GM19328 (cell line): ENCODE measurements around the gene RAB11FIP5.

ENCODE experiments used
- ATAC-seq: cut with Tn5 transposase; IDR thresholded peaks from one replicate; pipeline ENCODE4 v1.9.1; 2021; ENCODE audit warnings: mild to moderate bottlenecking, moderate library complexity; ENCODE audit not compliant: unreplicated experiment

Gene RAB11FIP5

GRCh38 chr2:73088211-73088610, 24.5 kb downstream of the RAB11FIP5 start:
- ATAC-seq, result no peak

DNA sequence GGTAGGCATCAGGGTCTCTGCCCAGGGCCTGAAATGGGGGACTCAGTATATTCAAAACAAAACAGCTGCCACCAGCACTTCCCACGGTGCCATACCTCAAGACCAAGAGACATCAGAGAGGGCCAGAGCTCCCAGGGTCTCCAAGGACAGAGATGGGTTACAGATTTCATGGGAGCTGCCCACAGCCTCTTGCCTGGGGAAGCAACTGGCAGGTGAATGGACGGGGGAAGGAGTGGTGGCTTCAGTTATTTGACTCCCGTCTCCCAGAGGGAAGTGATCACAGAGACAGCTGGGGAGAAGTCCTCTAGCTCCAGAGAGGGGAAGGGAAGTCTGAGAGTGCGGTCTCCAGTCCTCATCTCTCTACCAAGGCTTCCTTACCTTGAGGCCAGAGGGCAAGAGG, 25.4 kb downstream of the RAB11FIP5 start:
- no peak for ATAC-seq

- no peak for ATAC-seq
Observed at GRCh38 chr2:73085691-73086090, 27.1 kb downstream of the RAB11FIP5 start.

DNA sequence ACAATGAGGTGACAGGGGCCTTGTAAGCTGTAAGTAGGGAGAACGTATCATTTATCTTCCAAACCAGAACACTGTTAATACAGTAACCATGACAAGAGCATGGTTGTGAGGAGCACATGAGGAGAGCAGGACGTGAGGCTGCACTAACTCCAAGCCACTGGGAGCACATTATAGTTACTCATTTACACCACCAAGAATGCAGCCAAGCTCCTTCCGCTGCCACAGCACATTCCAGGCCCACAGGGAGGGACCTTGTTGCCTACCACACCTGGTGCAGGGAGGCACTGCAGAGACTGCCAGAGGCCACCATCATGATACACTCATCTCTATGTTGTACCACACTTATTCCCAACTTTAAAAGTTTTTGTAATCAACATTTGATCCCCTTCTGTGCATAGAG, 27.8 kb downstream of the RAB11FIP5 start:
- no peak for ATAC-seq

DNA sequence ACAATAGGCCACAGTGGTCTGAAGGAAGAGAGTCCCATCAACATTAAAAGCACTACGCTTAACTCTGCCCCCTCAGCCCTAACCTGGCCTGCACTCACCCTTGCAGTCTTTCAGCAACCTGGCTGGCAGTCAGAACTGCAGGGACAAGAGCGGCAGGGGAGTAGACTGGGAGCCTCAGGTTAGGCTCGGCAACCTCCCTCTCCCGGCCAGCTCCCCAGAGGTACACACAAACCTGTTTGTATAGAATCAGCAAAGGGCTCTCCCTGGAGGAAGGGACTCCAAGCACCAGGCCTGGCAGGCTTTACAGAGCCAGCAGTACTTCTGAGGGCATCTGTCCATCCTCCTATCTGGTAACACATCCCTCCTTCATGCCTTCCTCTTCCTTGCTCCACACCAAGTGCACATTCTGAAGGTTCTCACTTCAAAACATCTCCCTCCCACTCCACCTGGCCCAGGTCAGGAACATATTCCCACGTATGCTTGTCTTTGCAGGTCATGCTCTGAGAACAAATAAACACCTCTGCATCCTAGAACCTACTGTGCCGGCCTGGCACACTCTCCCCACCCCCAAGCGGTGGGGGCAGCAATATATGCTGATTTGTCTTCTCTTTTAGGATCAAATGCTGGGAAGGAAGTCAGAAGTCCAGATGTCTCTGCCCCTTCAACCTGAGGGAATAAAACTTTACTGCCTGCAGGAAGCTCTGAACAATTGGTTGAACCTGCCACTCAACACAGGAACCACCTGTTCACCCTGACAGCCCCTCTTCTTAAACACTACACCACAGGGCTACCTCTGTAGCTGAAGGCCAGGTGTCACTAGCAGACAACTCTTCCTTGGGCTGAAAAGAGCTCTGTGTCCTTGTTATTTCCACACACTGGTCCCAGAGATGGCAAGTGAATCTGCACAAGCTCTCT, 28.6 kb downstream of the RAB11FIP5 start:
- no peak for ATAC-seq

GRCh38 chr2:73082523-73083410, 30.0 kb downstream of the RAB11FIP5 start:
- no peak for ATAC-seq

DNA sequence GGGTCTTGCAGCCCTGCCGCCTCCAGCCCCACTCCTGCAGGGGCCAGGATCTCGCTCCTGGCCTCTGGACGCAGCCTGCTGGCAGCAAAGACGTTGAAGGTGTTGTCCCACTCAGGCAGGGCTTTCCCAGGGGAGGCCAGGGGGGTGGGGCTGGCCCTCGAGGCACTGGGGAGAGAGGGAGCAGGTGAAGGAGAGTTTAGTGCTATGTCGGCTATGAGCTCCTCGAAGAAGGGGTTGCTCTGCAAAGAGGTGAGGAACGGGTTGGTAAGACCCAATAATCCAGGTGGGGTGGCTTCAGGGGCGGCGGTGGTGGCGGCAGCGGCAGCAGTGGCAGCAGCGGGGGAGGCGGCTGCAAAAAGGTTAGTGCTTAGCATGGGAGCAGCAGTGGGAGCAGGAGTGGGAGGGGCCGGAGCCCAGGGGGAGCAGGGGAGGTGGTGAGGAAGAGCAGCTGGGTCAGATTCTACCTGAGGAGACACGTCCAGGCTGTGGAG, 31.5 kb downstream of the RAB11FIP5 start:
- no peak for ATAC-seq

DNA sequence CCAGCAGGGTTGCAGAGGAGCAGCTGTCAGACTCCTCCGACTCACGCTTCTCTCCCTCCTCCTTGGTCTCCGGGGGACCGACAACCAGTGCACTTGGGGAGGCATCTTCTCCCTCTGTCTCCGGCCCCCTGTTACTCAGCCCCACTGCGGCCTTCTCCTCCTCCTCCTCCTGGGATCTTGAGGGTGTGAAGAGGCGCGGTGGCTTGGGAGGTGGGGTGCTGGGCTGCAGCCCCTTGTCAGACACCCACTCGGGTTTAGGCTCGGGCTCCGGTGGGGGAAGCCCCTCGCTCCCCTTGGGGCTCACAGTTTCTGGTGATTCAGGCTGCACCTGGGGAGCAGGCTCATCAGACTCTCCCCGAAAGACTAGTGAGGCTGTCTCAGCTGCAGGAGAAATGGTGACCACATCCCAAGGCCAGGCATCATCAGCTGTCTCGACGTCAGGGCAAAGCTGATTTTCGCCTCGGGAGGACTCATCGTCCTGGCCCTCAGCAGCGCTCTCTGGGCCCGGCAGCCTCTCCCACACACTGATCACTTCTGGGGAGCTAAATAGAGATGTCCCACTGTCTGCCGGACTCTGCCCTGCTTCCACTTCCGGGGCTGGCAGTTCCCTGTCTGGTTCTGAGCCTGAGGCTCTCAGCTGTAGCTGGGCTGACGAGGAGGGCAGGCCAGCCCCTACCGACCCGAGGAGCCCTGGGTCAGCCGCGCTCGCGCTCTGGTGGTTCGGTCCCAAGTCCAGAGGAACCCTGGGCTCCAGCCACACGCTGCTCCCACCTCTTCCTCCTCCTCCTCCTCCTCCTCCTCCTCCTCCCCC, 32.2 kb downstream of the RAB11FIP5 start:
- ATAC-seq, result no peak

GRCh38 chr2:73079636-73080035, 33.1 kb downstream of the RAB11FIP5 start:
- ATAC-seq, result no peak

GRCh38 chr2:73078457-73079411, 34.0 kb downstream of the RAB11FIP5 start:
- no peak for ATAC-seq

DNA sequence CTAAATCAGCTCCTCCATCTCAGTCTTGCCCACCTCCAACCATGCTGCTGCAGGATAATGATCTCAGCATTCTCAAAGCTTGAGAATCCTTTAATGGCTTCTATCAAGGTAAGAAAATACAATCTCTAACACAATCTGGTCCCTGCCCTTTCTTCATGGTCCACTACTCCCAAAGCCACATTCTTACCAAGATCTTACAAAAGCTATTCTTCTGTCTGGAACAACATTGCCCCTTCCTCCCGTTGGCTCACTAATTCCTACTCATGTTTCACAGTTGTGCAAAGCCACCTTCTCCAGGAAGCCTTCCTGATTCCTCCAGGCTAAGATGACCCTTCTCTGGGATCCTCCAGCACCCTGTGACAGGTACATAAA, 35.3 kb downstream of the RAB11FIP5 start:
- ATAC-seq, result no peak

DNA sequence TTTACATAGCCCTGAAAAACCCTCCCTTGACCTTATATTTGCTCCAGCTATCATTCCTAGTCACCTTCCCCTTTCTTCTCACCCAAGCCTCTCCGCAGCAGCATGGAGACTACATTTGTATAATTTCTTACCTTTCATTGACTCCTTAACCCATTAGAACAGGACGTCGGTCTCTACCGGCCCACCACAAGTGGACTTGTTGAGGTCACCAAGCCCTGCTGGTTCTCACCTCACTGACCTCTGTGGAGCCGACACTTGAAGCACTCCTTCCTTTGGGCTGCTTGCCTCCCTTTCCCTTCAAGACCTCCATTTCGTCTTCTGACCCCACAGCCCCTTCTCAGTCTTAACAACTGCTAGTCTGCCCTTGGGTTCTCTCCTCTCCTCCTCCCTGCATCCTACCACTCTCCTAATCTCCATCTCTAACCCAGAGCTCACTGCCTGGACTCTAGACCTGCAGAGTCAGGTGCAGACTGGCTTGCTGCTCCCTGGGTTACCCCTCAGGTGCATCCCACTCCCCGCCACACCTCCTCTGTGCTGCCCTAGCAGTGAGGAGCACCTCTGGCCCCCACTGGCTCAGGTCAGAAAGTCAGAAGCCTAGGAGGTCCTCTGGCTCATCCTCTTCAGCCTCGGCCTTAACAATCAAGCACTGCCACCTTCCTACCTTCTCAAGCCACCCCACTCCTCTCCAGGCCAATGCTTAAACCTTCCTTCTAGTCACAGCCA, 35.9 kb downstream of the RAB11FIP5 start:
- ATAC-seq, result no peak

GRCh38 chr2:73075477-73076373, 37.0 kb downstream of the RAB11FIP5 start:
- no peak for ATAC-seq

GRCh38 chr2:73074110-73075069, 38.4 kb downstream of the RAB11FIP5 start:
- no peak for ATAC-seq

GRCh38 chr2:73072416-73072815, 40.3 kb downstream of the RAB11FIP5 start:
- no peak for ATAC-seq

GRCh38 chr2:73072129-73072395, 40.7 kb downstream of the RAB11FIP5 start:
- no peak for ATAC-seq
